HepG2 (cell line): ENCODE measurements around the gene PTEN. TPM values are rescaled to one million over a fixed set of nuclear protein-coding genes. Genes with fewer than 3 reads are reported as not detected.

Experiments used
- CSRNP1 ChIP-seq: sonication (generic); formaldehyde crosslinking; IDR thresholded peaks from 2 replicates; pipeline ENCODE4 v1.8.1; 2023; ENCODE audit warnings: mild to moderate bottlenecking, missing genetic modification reagents
- EEA1 ChIP-seq: sonication (generic); formaldehyde crosslinking; IDR thresholded peaks from 2 replicates; pipeline ENCODE4 v1.5.1; 2020; ENCODE audit warnings: mild to moderate bottlenecking, missing genetic modification reagents, borderline replicate concordance
- ERF ChIP-seq: IDR thresholded peaks from 2 replicates; pipeline ENCODE4 v1.6.1; 2018; ENCODE audit warnings: missing biosample characterization, missing genetic modification reagents
- GPBP1L1 ChIP-seq: sonication (generic); formaldehyde crosslinking; IDR thresholded peaks from 2 replicates; pipeline ENCODE4 v1.5.0; 2020; ENCODE audit warnings: mild to moderate bottlenecking, missing genetic modification reagents
- IRX3 ChIP-seq: sonication (generic); formaldehyde crosslinking; IDR thresholded peaks from 2 replicates; pipeline ENCODE4 v1.8.1; 2023; ENCODE audit warnings: mild to moderate bottlenecking, low read depth, missing genetic modification reagents, borderline replicate concordance
- PRDM10 ChIP-seq: sonication (generic); formaldehyde crosslinking; IDR thresholded peaks from 2 replicates; pipeline ENCODE4 v1.4.0; 2020; ENCODE audit warnings: low read depth, missing genetic modification reagents
- RNF2 ChIP-seq: fragments of 450-650 bp; conservative IDR thresholded peaks from 2 replicates; pipeline ENCODE4 v1.6.1; 2016; ENCODE audit warnings: low read depth
- RXRB ChIP-seq: IDR thresholded peaks from 2 replicates; pipeline ENCODE4 v1.6.1; 2016; ENCODE audit warnings: borderline replicate concordance, missing genetic modification reagents, missing compliant biosample characterization
- TCF12 ChIP-seq, 2 experiments: fragments of 450-650 bp in 1 of 2; sonication (generic) in 1 of 2; formaldehyde crosslinking in 1 of 2; IDR thresholded peaks; 2 replicates each; pipeline versions ENCODE4 v1.6.1 to v1.8.0; 2017 to 2022; ENCODE audit warnings: antibody characterized with exemption in 1 of 2, mild to moderate bottlenecking in 1 of 2, missing genetic modification reagents in 1 of 2, moderate library complexity in 1 of 2
- XRCC5 ChIP-seq: fragments of 200-400 bp; formaldehyde crosslinking; optimal IDR thresholded peaks from 2 replicates; pipeline ENCODE3; 2017; ENCODE audit warnings: mild to moderate bottlenecking, low read length
- ZNF281 ChIP-seq: sonication (generic); formaldehyde crosslinking; IDR thresholded peaks from 2 replicates; pipeline ENCODE4 v1.4.0; 2020; ENCODE audit warnings: missing genetic modification reagents, borderline replicate concordance
- ZNF331 ChIP-seq: sonication (generic); formaldehyde crosslinking; IDR thresholded peaks from 2 replicates; pipeline ENCODE4 v1.4.0; 2020; ENCODE audit warnings: missing genetic modification reagents
- ZNF335 ChIP-seq: sonication (generic); formaldehyde crosslinking; IDR thresholded peaks from 2 replicates; pipeline ENCODE4 v1.4.0; 2020; ENCODE audit warnings: missing genetic modification reagents
- ZNF576 ChIP-seq: sonication (generic); formaldehyde crosslinking; IDR thresholded peaks from 2 replicates; pipeline ENCODE4 v1.4.0; 2020; ENCODE audit warnings: mild to moderate bottlenecking, missing genetic modification reagents
- ZNF691 ChIP-seq: sonication (generic); formaldehyde crosslinking; IDR thresholded peaks from 2 replicates; pipeline ENCODE4 v1.4.0; 2020; ENCODE audit warnings: missing genetic modification reagents, low read depth, mild to moderate bottlenecking, borderline replicate concordance
- ZNF749 ChIP-seq: sonication (generic); formaldehyde crosslinking; IDR thresholded peaks from 2 replicates; pipeline ENCODE4 v1.8.0; 2022; ENCODE audit warnings: mild to moderate bottlenecking, missing genetic modification reagents, moderate library complexity, borderline replicate concordance
- ZSCAN22 ChIP-seq: sonication (generic); formaldehyde crosslinking; IDR thresholded peaks from 2 replicates; pipeline ENCODE4 v1.4.0; 2020; ENCODE audit warnings: mild to moderate bottlenecking, missing genetic modification reagents
- polyA plus RNA-seq, 8 experiments: library from polyadenylated mRNA; depleted of rRNA in 3 of 8; stranded (reverse) in 7 of 8; unstranded in 1 of 8; fragments of >200 nt; fragmentation: Illumina TruSeq in 4 of 8; extraction: Trizol in 4 of 8; gene quantifications; 2 replicates each; pipeline versions ENCODE4 v1.2.1 to v1.2.3, GENCODE V29; 2011 to 2016; ENCODE audit warnings: low read depth in 4 of 8, missing spikeins in 1 of 8, mixed read lengths in 1 of 8; ENCODE audit not compliant: insufficient read depth in 1 of 8
- total RNA-seq, 5 experiments: library from RNA; depleted of rRNA; stranded (reverse); fragments of >200 nt; fragmentation: Illumina TruSeq; extraction: Trizol; gene quantifications; 2 replicates each; pipeline ENCODE4 v1.2.3, GENCODE V29; 2016; ENCODE audit warnings: low read depth in 1 of 5

PTEN gene
- total and polyA plus RNA-seq, 2 of the 13 experiments (the other 11 are each of a cell fraction or from before 2014, with no cell fraction given), result 30.3 to 61.3 TPM

GRCh38 chr10:87861953-87862678 lies 1.3 kb upstream of the PTEN start (continued):
- TF ChIP-seq ZNF691 (peak; percentile 94; the same call in 1 of the 2 replicates), ZNF335 (CRISPR knock-in tag) (no peak; the same call in 1 of the 2 replicates), ZNF331 (peak; percentile 93), ZNF281 (peak; percentile 64; the same call in 1 of the 2 replicates), PRDM10 (CRISPR knock-in tag) (peak; percentile 67; the same call in 1 of the 2 replicates), RNF2 (peak; percentile 67), ZNF576 (CRISPR knock-in tag) (no peak), IRX3 (CRISPR knock-in tag) (no peak), EEA1 (peak; percentile 50; the same call in 1 of the 2 replicates), RXRB (peak; percentile 74; the same call in 1 of the 2 replicates), ZSCAN22 (CRISPR knock-in tag) (peak; percentile 42; the same call in 1 of the 2 replicates), CSRNP1 (CRISPR knock-in tag) (peak; percentile 20; the same call in 1 of the 2 replicates), TCF12 (IDR thresholded peaks at IDR 0.05) (no peak), TCF12 (CRISPR knock-in tag; IDR thresholded peaks at IDR 0.05) (no peak), XRCC5 (peak; percentile 98), ERF (CRISPR knock-in tag) (peak; percentile 86), GPBP1L1 (CRISPR knock-in tag) (no peak), ZNF749 (CRISPR knock-in tag) (peak; percentile 73)
